Neuronal stem cell (in vitro differentiated cells): Measurements from ENCODE around the gene MAU2.
A peak's percentile ranks its signal among the peaks of the same experiment; 100 is the strongest.

Experiments used
- DNase-seq: peaks from one replicate; pipeline ENCODE4 v3.0.0-alpha.2; 2013; ENCODE audit warnings: low spot score
- H2AFZ ChIP-seq: one replicate; pipeline ENCODE4 v1.6.1; 2013; ENCODE audit warnings: mild to moderate bottlenecking, low read length, inconsistent platforms
- H2AK5ac ChIP-seq: 2 replicates; pipeline ENCODE4 v1.6.1; 2013; ENCODE audit warnings: low read depth, mild to moderate bottlenecking, inconsistent platforms, low read length, moderate library complexity, mixed read lengths
- H2BK120ac ChIP-seq: 2 replicates; pipeline ENCODE4 v1.6.1; 2013; ENCODE audit warnings: low read depth, mild to moderate bottlenecking, inconsistent platforms, low read length, moderate library complexity, mixed read lengths
- H2BK12ac ChIP-seq: one replicate; pipeline ENCODE4 v1.6.1; 2013; ENCODE audit warnings: low read length, inconsistent platforms
- H2BK15ac ChIP-seq: 2 replicates; pipeline ENCODE4 v1.6.1; 2013; ENCODE audit warnings: mild to moderate bottlenecking, low read length, inconsistent platforms, mixed read lengths
- H2BK5ac ChIP-seq: one replicate; pipeline ENCODE4 v1.6.1; 2013; ENCODE audit warnings: inconsistent platforms, mild to moderate bottlenecking, low read length, moderate library complexity
- H3K14ac ChIP-seq: one replicate; pipeline ENCODE4 v1.6.1; 2013; ENCODE audit warnings: low read length, inconsistent platforms
- H3K18ac ChIP-seq: 2 replicates; pipeline ENCODE4 v1.6.1; 2013; ENCODE audit warnings: low read length, inconsistent platforms
- H3K23ac ChIP-seq: 2 replicates; pipeline ENCODE4 v1.6.1; 2013; ENCODE audit warnings: low read depth, mild to moderate bottlenecking, mixed read lengths, low read length, inconsistent platforms; ENCODE audit not compliant: poor library complexity
- H3K27ac ChIP-seq: replicated peaks from 3 replicates; pipeline ENCODE4 v1.5.1; 2013; ENCODE audit warnings: low read length, inconsistent platforms
- H3K27me3 ChIP-seq, 3 experiments: 2 replicates each; pipeline ENCODE4 v1.6.1; 2013; ENCODE audit warnings: low read length in 3 of 3, mild to moderate bottlenecking in 2 of 3, inconsistent platforms in 1 of 3, low read depth in 1 of 3, mixed read lengths in 1 of 3, moderate library complexity in 1 of 3; ENCODE audit not compliant: control insufficient read depth in 3 of 3, insufficient read depth in 3 of 3
- H3K36me3 ChIP-seq, 2 donors: replicated peaks in 1 of 2; 2 replicates each; pipeline ENCODE4 v1.6.1; 2013; ENCODE audit warnings: low read length in 2 of 2; ENCODE audit not compliant: control insufficient read depth in 2 of 2, insufficient read depth in 2 of 2
- H3K4ac ChIP-seq: 2 replicates; pipeline ENCODE4 v1.6.1; 2013; ENCODE audit warnings: inconsistent platforms, mild to moderate bottlenecking, low read length, moderate library complexity
- H3K4me1 ChIP-seq, 2 donors: 1 replicate in 1 of 2; 2 replicates in 1 of 2; pipeline ENCODE4 v1.6.1; 2013; ENCODE audit warnings: low read length in 2 of 2, low read depth in 1 of 2; ENCODE audit not compliant: control insufficient read depth in 2 of 2, insufficient read depth in 1 of 2
- H3K4me2 ChIP-seq: one replicate; pipeline ENCODE4 v1.6.1; 2013; ENCODE audit warnings: mild to moderate bottlenecking, low read length, inconsistent platforms; ENCODE audit not compliant: insufficient read depth, poor library complexity, severe bottlenecking
- H3K4me3 ChIP-seq, 2 donors: 2 replicates each; pipeline ENCODE4 v1.5.1; 2013; ENCODE audit warnings: low read length in 2 of 2, mild to moderate bottlenecking in 2 of 2, inconsistent platforms in 1 of 2, moderate library complexity in 1 of 2
- H3K79me1 ChIP-seq: one replicate; pipeline ENCODE4 v1.6.1; 2013; ENCODE audit warnings: low read depth, mild to moderate bottlenecking, inconsistent platforms, low read length, moderate library complexity
- H3K9ac ChIP-seq: one replicate; pipeline ENCODE4 v1.6.1; 2013; ENCODE audit warnings: mild to moderate bottlenecking, low read depth, low read length, inconsistent platforms; ENCODE audit not compliant: poor library complexity
- H3K9me3 ChIP-seq, 2 donors: replicated peaks in 1 of 2; 2 replicates each; pipeline versions ENCODE3 to v1.6.1; 2013; ENCODE audit warnings: low read length in 2 of 2, mild to moderate bottlenecking in 2 of 2, inconsistent platforms in 1 of 2, low read depth in 1 of 2, mixed read lengths in 1 of 2, moderate library complexity in 1 of 2; ENCODE audit not compliant: control insufficient read depth in 2 of 2, insufficient read depth in 1 of 2
- H4K8ac ChIP-seq: one replicate; pipeline ENCODE4 v1.6.1; 2013; ENCODE audit warnings: low read depth, mild to moderate bottlenecking, inconsistent platforms, low read length, moderate library complexity
- H4K91ac ChIP-seq: one replicate; pipeline ENCODE4 v1.6.1; 2013; ENCODE audit warnings: low read length, low read depth, mild to moderate bottlenecking, inconsistent platforms; ENCODE audit not compliant: poor library complexity
- WGBS, 2 donors: extraction: QIAGEN DNeasy Blood & Tissue Kit; methylation state at CpG; one replicate each; pipeline ENCODE4 v1.1.7; 2013; ENCODE audit warnings: missing lambda C conversion rate in 2 of 2, mixed read lengths in 1 of 2; ENCODE audit not compliant: insufficient read length in 2 of 2, insufficient replicate concordance in 1 of 2; ENCODE audit errors: extremely low coverage in 2 of 2; 5-methylcytosine and 5-hydroxymethylcytosine counted together

The MAU2 gene

DNA sequence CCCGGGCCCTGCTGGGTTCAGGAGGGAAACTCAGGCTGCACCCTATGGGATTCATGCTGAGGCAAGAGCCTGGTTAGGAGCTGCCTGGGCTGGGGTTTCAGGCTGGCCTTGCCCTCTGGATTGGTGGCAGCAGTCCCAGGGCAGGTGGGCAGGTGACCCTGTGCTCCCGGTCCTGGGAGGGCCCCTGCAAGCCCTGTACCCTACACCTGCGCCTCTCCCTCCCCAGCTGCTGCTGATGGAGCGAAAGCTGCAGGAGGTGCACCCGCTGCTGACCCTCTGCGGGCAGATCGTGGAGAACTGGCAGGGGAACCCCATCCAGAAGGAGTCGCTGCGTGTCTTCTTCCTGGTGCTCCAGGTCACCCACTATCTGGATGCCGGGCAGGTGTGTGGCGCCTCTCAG, 20.4 kb downstream of the MAU2 start:
- Histone ChIP-seq H3K4ac (no peak overlapping the region), H2AFZ (no peak overlapping the region), H2BK15ac (no peak overlapping the region), H3K14ac (no peak overlapping the region), H2BK12ac (no peak overlapping the region), H4K91ac (no peak overlapping the region), H3K9ac (peak overlapping the region; percentile 53), H4K8ac (peak overlapping the region; percentile 65), H3K4me1 (no peaks in the 10 kb centered on the region), H3K79me1 (peaks cover 8% of the 10 kb centered on the region), H3K9me3 (no peaks in the 10 kb centered on the region), H3K4me2 (no peak overlapping the region), H3K23ac (no peak overlapping the region), H3K27me3 (no peaks in the 10 kb centered on the region), H2AK5ac (no peak overlapping the region), H2BK120ac (no peak overlapping the region), H2BK5ac (no peak overlapping the region), H3K4me3 (no peak overlapping the region), H3K36me3 (peaks cover 61 to 90% of the 10 kb centered on the region in 2 donors), H3K18ac (peak overlapping the region; percentile 17), H3K27ac (no peak overlapping the region)
- no peak for DNase-seq
- no CpG with 5 or more reads among the region's 11 CpGs for WGBS, 2 donors

DNA sequence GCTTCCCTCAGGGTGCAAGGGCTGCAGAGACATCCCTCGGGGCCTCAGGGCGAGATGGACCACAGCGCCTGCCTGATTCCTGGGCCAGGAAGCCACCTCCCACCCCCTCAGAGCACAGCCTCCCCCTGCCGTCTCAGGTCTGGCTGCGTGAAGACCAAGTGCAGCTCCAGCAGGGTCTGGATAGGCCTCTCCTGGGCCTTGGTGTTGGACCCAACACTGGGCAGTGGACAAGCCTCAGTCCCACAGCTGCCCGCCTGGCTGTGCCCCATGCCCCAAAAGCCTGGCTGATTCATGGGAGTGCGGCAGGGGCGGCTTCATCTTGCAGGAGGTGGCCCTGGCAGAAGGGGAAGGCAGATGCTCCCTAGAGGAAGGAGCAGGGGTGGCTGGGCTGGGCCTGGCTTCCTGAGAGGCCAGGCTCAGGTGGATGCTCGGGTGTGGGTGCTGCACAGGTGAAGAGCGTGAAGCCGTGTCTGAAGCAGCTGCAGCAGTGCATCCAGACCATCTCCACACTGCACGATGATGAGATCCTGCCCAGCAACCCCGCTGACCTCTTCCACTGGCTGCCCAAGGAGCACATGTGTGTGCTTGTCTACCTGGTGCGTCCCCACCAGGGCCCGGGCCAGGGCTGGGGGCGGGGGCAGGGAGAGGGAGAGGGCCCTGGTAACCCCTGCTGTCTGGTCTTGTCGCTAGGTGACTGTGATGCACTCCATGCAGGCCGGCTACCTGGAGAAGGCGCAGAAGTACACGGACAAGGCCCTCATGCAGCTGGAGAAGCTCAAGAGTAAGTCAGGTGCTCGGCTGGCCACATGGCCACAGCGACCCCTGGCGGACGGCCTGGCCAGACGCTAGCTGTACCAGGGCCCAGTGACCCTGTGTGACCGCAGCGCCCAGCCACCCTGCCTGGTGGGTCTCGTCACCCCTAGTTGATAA, 21.7 kb downstream of the MAU2 start:
- Histone ChIP-seq H3K23ac (peak overlapping the region; percentile 62), H3K27ac (no peak overlapping the region), H4K91ac (no peak overlapping the region), H2BK5ac (peak overlapping the region; percentile 66), H3K18ac (peak overlapping the region; percentile 57), H3K14ac (peak overlapping the region; percentile 38), H2BK12ac (peak overlapping the region; percentile 41), H3K79me1 (peaks cover 8% of the 10 kb centered on the region), H4K8ac (no peak overlapping the region), H3K4me1 (no peaks in the 10 kb centered on the region), H3K36me3 (peaks cover 69 to 90% of the 10 kb centered on the region in 2 donors), H3K27me3 (no peaks in the 10 kb centered on the region), H2BK15ac (no peak overlapping the region), H2AFZ (no peak overlapping the region), H3K4me2 (no peak overlapping the region), H3K4ac (no peak overlapping the region), H3K9ac (peak overlapping the region; percentile 77), H2AK5ac (peak overlapping the region; percentile 63), H3K4me3 (no peak overlapping the region), H3K9me3 (no peaks in the 10 kb centered on the region), H2BK120ac (no peak overlapping the region)
- no CpG with 5 or more reads among the region's 28 CpGs for WGBS, 2 donors
- DNase-seq: peak; percentile 60

DNA sequence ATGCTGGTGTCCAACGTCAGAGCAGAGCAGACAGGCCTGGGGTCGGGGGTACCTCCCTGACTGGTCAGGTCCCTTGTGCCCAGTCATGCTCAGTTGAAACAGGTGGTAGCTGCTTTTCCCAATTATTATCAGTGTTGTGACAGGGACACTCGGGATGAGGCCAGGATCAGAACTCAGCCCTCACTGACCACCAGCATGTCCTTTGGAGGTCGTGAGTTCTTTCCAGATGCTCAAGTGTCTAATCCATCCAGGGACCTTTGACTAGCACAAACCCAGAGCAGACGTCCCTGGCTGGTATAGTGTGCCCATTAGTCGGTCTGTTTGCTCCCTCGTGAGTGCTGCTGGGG, 22.4 kb downstream of the MAU2 start:
- WGBS, 2 donors: no CpG with 5 or more reads among the region's 7 CpGs
- Histone ChIP-seq H4K8ac (no peak overlapping the region), H3K36me3 (peaks cover 73 to 90% of the 10 kb centered on the region in 2 donors)

DNA sequence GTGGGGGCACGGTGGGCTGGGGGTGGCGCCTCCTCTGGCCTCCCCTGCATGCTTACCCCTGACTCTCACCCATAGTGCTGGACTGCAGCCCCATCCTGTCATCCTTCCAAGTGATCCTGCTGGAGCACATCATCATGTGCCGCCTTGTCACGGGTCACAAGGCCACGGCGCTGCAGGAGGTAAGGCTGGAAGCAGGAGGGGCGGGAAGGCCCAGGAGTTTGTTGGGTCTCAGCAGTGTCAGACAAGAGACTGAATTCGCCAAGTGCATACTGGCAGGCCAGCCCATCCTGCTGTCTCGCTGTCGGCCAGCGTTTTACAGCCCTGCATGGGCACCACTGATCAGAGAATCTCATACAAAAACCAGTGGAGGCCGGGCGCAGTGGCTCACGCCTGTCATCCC, 23.1 kb downstream of the MAU2 start:
- no peak overlapping the region for H3K14ac ChIP-seq
- no peak overlapping the region for H4K91ac ChIP-seq
- peak overlapping the region; percentile 65 for H3K23ac ChIP-seq
- no peak overlapping the region for H2BK120ac ChIP-seq
- H2BK5ac ChIP-seq: no peak overlapping the region
- no CpG with 5 or more reads among the region's 14 CpGs for WGBS, 2 donors
- H2BK12ac ChIP-seq: no peak overlapping the region
- no peak overlapping the region for H3K9ac ChIP-seq
- H3K4me1 ChIP-seq: no peaks in the 10 kb centered on the region
- no peak overlapping the region for H3K27ac ChIP-seq
- H2AFZ ChIP-seq: no peak overlapping the region
- no peak overlapping the region for H2AK5ac ChIP-seq
- no peaks in the 10 kb centered on the region for H3K9me3 ChIP-seq
- no peak overlapping the region for H3K4me2 ChIP-seq
- H3K4ac ChIP-seq: no peak overlapping the region
- H3K36me3 ChIP-seq: peaks cover 70 to 90% of the 10 kb centered on the region in 2 donors
- peaks cover 8% of the 10 kb centered on the region for H3K79me1 ChIP-seq
- no peaks in the 10 kb centered on the region for H3K27me3 ChIP-seq
- no peak for DNase-seq
- no peak overlapping the region for H3K4me3 ChIP-seq
- H3K18ac ChIP-seq: no peak overlapping the region
- H2BK15ac ChIP-seq: no peak overlapping the region
- H4K8ac ChIP-seq: peak overlapping the region; percentile 50

More for the DNA sequence above, 22.4 kb downstream of the MAU2 start:
- no peak overlapping the region for H3K9ac ChIP-seq
- no peak overlapping the region for H2AFZ ChIP-seq
- H2BK15ac ChIP-seq: no peak overlapping the region
- no peak overlapping the region for H3K18ac ChIP-seq
- no peak overlapping the region for H2BK12ac ChIP-seq
- no peak overlapping the region for H3K27ac ChIP-seq
- DNase-seq: no peak
- no peak overlapping the region for H4K91ac ChIP-seq
- H3K14ac ChIP-seq: no peak overlapping the region
- H2BK120ac ChIP-seq: no peak overlapping the region
- no peak overlapping the region for H3K4ac ChIP-seq
- H3K4me1 ChIP-seq: no peaks in the 10 kb centered on the region
- no peak overlapping the region for H3K4me2 ChIP-seq
- no peak overlapping the region for H2BK5ac ChIP-seq
- H3K79me1 ChIP-seq: peaks cover 8% of the 10 kb centered on the region
- H2AK5ac ChIP-seq: no peak overlapping the region
- no peak overlapping the region for H3K4me3 ChIP-seq
- H3K9me3 ChIP-seq: no peaks in the 10 kb centered on the region
- H3K27me3 ChIP-seq: no peaks in the 10 kb centered on the region
- H3K23ac ChIP-seq: peak overlapping the region; percentile 62
